Hypothalamus (tissue), 51 donors: ENCODE data around the gene VPS29.
"Not testable (repeated sequence)": the region's sequence is repeated elsewhere in the genome, so short reads cannot be mapped to it uniquely, and the experiment has no call there.

ENCODE experiments used
- DNase-seq, 51 donors: peaks; one replicate each; lab custom pipeline; 2025; lab: John Stamatoyannopoulos, UW

VPS29 gene

DNA sequence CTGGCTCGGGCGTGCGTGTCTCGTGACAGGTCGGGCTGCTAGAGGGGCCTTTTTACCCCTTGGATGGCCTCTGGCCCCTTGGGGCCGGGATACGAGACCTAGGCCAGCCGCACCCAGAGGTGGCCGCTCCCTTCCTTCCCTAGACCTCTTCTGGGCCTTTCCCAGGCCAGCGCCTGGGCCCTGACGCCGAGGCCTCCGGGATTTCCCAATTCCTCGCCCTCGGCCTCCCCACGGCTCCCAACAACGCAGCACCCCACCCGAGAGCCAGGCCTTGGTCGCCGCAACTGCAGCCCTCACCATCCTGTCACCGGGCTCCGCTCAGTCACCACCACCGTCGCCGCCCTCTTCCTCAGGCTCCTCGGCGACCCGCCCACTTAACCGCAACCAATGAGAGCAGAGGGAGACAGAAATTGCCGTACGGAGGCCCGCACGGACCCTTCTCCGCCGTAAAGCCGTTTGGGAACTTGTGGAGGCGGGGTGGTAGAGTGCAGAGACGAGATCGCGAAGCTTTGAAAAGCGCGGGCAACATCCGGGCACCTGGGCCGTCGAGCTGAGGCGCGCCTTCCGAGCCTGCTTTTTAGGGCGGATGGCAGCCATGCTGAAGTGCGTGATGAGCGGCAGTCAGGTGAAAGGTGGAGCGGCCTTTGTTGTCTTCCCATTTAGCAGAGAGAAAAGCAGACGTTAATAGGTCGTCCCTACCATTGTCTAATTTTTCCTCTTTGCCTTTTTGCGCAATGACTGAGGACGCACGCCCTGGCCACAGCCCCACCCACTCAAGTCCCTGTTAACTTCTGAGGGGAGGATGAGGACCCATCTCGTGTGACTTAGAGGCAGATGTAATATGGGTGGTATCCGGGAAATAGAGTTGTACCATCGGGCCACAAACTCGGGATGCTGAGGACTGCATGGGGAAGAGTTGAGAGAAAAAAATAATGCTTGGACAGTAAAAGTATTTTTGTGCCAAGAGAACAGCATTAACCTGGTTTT, at the start of gene VPS29, which contains the start of gene RAD9B:
Gene VPS29, minus strand, starts transcription at position 360 of the 987 bp plus-strand sequence. Its CDS starts 60 bp downstream, at position 300.
Gene RAD9B, plus strand, starts transcription at position 580 of the 987 bp plus-strand sequence. Its CDS starts 7 bp downstream, at position 587.
- peak; percentile 82 to 98 (median 94) for DNase-seq

DNA sequence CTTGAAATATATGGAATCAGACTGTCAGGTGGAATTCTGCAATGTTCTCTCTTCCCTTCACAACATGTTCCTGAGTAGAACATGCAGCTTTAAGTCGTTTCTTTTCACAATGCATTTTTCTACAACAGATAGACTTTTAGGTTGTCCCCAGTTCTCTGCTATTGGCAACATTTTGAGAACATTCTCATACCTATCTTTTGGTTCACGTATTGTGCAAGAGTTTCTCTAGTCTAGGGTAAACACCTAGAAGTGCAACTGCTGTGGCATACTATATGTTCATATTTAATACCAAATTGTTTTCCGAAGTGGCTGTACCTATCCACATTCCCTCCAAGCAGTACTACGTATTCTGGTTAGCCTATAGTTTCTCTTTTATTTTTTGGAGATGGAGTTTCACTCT, 49.1 kb upstream of the VPS29 start:
- no peak for DNase-seq

DNA sequence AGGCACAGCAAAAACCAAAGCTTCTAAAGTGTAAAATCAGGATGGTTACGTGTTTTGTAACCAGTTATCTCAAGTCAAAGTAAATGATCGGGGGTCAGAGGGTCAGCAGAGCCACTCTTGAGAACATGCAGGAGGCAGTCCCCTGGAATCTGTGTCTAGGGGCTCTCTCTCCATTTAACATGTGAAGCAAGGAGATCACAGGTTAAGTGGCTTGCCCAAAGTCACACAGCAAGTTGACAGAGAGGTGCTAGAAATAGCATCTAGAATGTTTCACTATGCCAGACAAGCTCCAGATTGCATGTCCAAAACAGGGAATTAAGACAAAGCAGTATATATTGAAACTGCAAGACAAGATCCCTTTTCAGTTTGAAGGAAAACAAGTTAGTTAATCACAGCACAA, 47.8 kb upstream of the VPS29 start:
- DNase-seq, result no peak

DNA sequence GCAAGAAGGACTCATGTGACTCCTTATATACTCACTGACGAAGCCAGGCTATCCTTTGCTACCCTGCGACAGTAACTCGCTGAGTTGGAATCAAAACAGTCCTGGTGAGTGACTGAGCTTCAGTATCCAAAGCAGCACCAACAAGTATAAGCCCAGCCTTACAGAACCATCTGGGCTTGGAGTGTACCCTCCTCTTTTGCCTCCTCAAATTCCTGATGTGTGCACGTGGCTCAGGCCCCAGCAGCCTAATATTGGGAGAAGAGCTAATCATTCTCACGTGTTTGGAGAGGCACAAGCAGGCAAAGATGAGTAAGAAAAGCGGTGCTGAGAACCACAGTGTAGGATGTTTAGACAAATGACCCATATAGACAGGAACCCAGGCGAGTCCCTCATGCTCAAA, 46.8 kb upstream of the VPS29 start:
- DNase-seq, result no peak

DNA sequence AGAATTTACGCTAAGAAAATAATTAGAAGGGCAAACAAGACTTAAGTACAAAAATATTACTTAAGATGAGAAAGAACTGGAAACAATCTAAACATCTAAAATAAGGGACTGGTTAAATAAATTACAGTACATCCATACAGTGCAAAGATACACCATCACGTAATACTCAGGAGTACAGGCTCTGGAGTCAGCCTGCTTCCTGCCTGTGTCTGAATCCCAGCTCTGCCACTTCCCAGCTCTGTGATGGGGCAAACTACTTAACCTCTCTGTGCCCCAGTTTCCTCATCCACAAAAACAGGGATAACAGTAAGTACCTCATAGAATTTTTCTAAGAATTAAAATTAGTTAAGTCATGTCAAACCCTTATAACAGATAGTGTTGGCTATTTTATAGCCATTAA, 45.2 kb upstream of the VPS29 start:
- DNase-seq, result no peak

GRCh38 chr12:110546339-110546738, 44.4 kb upstream of the VPS29 start:
- DNase-seq, result no peak

- DNase-seq, result no peak
Measured at GRCh38 chr12:110545812-110546211, 43.9 kb upstream of the VPS29 start.

- not testable (repeated sequence) for DNase-seq
Measured at GRCh38 chr12:110545259-110545658, 43.3 kb upstream of the VPS29 start.

DNA sequence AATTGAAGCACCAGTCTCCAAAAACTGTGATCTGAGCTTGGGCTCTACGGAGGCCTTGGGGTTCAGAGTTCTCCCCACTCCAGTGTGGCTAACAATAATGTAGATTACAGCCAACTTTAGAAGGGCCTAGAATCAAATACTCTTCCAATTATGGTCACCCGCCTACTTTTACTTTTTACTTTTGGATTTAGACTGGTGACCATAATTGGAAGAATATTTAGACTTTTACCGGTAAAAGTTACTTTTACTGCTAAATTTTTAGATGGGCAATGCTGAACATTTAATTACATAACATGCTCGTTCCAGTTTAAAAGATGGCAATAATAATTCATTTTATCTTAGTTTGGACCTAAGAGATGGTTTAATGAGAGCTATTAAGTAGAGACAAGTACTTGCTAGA, 42.1 kb upstream of the VPS29 start:
- no peak for DNase-seq

GRCh38 chr12:110543252-110543959, 41.5 kb upstream of the VPS29 start:
- peak in 33 of 51 donors; percentile 1 to 70 (median 33) for DNase-seq

- DNase-seq, result no peak
Measured at GRCh38 chr12:110540048-110540447, 38.1 kb upstream of the VPS29 start.

- no peak for DNase-seq
Measured at GRCh38 chr12:110538869-110539622, 37.1 kb upstream of the VPS29 start.

- no peak for DNase-seq
Measured at GRCh38 chr12:110537605-110538409, 35.9 kb upstream of the VPS29 start.

GRCh38 chr12:110536834-110537604, 35.1 kb upstream of the VPS29 start:
- no peak for DNase-seq

- no peak for DNase-seq
Measured at GRCh38 chr12:110534811-110535210, 32.9 kb upstream of the VPS29 start.

- DNase-seq, result no peak
Measured at GRCh38 chr12:110533607-110534006, 31.7 kb upstream of the VPS29 start.

- DNase-seq, result no peak
Measured at GRCh38 chr12:110532644-110533043, 30.7 kb upstream of the VPS29 start.

DNA sequence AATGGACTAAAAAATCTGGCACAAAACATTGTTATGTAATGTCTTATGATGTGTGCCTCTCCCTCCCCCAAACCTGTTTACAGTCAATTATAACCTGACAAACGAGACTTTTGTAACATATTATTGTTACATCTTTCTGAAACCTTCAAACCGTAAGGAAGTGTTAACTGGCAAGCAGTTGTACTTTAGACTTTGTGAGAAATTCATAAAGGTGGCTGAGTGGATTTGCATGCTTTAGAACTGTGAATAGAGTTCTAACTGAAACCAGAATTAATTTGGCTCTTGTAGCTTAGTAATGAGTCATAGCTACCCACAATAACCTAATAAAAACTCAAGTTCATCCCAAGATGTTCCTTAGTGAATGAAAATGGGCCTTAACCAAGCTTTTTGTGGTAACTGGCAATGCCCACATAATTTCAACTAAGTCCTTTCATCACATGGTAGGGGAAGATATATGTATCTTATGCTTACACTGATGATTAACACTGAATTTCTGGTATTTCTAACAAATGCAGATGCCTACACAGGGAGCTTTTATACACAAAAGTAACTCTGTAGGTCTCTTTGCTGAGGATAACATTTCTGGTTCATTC, 29.9 kb upstream of the VPS29 start:
- peak in 1 of 51 donors; percentile 51 for DNase-seq

GRCh38 chr12:110530511-110530910, 28.6 kb upstream of the VPS29 start:
- DNase-seq, result no peak
